ENCODE results near the gene ZNF652.

The ZNF652 gene

DNA sequence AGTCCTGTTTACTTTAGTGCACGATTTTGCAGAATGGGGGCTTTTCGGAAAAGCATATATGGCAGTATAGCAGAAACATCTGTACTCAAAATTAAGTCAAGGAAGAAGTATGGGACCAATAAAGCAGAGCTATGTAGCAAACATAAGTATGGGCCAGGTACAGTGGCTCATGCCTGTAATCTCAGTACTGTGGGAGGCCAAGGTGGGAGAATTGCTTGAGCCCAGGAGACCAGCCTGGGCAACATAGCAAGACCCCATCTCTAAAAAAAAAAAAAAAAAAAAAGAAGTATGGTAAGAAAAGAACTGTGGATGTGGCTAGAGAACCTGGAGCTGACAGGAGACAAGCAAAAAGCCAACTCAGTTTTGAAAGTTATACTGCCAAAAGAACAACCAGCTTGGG lies 36.1 kb downstream of the ZNF652 start:
- H4K20me1 ChIP-seq (ENCODE audit: control insufficient read depth, insufficient read depth, low read depth, low read length), result no peaks in the 10 kb centered on the region; the same call in 1 of the 2 replicates
- no peaks in the 10 kb centered on the region for H3K27me3 ChIP-seq (ENCODE audit: control insufficient read depth, low read length)

DNA sequence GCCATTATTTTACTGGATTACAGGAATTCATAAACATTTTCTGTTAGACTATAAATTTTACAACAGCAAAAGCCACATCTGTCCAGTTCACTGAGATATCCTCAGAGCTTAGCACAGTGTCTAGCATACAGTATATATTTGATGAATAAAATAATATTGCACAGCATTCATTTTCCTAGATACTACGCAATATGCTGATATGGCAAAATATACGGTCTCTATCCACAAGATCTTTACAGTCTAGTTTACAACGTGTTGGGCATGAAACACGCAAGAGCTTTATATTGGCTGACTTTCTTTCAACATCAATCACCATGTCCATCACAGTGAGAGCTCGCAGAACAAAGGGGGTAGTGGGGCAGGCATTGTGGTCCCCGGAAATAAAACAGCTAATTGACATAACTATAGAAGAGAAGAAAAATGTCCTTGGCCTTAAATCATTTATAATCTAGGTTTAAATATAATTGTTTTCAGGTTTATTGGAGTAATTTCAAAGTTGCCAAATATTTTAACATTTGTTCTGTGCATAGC lies 43.5 kb downstream of the ZNF652 start:
- Histone ChIP-seq H3K4me3 (ENCODE audit: low read length) (no peak overlapping the region), H3F3A (ENCODE audit: control insufficient read depth, insufficient read depth) (peaks cover 12% of the 10 kb centered on the region; the same call in 1 of the 2 replicates), H3K27ac (ENCODE audit: low read depth, low read length) (no peak overlapping the region), H3K9me3 (ENCODE audit: control insufficient read depth, insufficient read depth, low read length) (no peaks in the 10 kb centered on the region), H3K27me3 (ENCODE audit: control insufficient read depth, low read length) (no peaks in the 10 kb centered on the region), H3K79me2 (ENCODE audit: control insufficient read depth, low read length) (peaks cover 6% of the 10 kb centered on the region), H3K9me2 (replicated peaks; ENCODE audit: control insufficient read depth, low read length) (no peaks in the 10 kb centered on the region), H4K20me1 (ENCODE audit: control insufficient read depth, insufficient read depth, low read depth, low read length) (0 out of 2 replicates have a peak, but pooled peaks cover 2% of the 10 kb centered on the region), H3K36me3 (ENCODE audit: control insufficient read depth, low read length) (peaks cover 21% of the 10 kb centered on the region), H3K4me2 (ENCODE audit: low read length) (no peak overlapping the region), H3K4me1 (ENCODE audit: control insufficient read depth, low read length) (peaks cover 23% of the 10 kb centered on the region)
- TF ChIP-seq, protein P1, sequence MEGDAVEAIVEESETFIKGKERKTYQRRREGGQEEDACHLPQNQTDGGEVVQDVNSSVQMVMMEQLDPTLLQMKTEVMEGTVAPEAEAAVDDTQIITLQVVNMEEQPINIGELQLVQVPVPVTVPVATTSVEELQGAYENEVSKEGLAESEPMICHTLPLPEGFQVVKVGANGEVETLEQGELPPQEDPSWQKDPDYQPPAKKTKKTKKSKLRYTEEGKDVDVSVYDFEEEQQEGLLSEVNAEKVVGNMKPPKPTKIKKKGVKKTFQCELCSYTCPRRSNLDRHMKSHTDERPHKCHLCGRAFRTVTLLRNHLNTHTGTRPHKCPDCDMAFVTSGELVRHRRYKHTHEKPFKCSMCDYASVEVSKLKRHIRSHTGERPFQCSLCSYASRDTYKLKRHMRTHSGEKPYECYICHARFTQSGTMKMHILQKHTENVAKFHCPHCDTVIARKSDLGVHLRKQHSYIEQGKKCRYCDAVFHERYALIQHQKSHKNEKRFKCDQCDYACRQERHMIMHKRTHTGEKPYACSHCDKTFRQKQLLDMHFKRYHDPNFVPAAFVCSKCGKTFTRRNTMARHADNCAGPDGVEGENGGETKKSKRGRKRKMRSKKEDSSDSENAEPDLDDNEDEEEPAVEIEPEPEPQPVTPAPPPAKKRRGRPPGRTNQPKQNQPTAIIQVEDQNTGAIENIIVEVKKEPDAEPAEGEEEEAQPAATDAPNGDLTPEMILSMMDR (IDR thresholded peaks at IDR 0.05; ENCODE audit: low read depth, low read length, poor library complexity, severe bottlenecking), result no peak
- no peak for TF ChIP-seq EZH2phosphoT487 (IDR thresholded peaks at IDR 0.05; ENCODE audit: borderline replicate concordance, low read length)

More for the DNA sequence above, 36.1 kb downstream of the ZNF652 start:
- H3K36me3 ChIP-seq (ENCODE audit: control insufficient read depth, low read length), result no peaks in the 10 kb centered on the region
- no peak overlapping the region for H3K4me3 ChIP-seq (ENCODE audit: low read length)
- H3K4me2 ChIP-seq (ENCODE audit: low read length), result no peak overlapping the region
- H3K4me1 ChIP-seq (ENCODE audit: control insufficient read depth, low read length), result peaks cover 12% of the 10 kb centered on the region
- H3K79me2 ChIP-seq (ENCODE audit: control insufficient read depth, low read length), result peaks cover 68% of the 10 kb centered on the region
- H3K9me3 ChIP-seq (ENCODE audit: control insufficient read depth, insufficient read depth, low read length), result no peaks in the 10 kb centered on the region
- H3F3A ChIP-seq (ENCODE audit: control insufficient read depth, insufficient read depth), result 0 out of 2 replicates have a peak, but pooled peaks cover 3% of the 10 kb centered on the region
- H3K27ac ChIP-seq (ENCODE audit: low read depth, low read length), result no peak overlapping the region
- TF ChIP-seq EZH2phosphoT487 (IDR thresholded peaks at IDR 0.05; ENCODE audit: borderline replicate concordance, low read length), result no peak
- TF ChIP-seq, protein P1 (IDR thresholded peaks at IDR 0.05; ENCODE audit: low read depth, low read length, poor library complexity, severe bottlenecking), result no peak
- no peaks in the 10 kb centered on the region for H3K9me2 ChIP-seq (replicated peaks; ENCODE audit: control insufficient read depth, low read length)

DNA sequence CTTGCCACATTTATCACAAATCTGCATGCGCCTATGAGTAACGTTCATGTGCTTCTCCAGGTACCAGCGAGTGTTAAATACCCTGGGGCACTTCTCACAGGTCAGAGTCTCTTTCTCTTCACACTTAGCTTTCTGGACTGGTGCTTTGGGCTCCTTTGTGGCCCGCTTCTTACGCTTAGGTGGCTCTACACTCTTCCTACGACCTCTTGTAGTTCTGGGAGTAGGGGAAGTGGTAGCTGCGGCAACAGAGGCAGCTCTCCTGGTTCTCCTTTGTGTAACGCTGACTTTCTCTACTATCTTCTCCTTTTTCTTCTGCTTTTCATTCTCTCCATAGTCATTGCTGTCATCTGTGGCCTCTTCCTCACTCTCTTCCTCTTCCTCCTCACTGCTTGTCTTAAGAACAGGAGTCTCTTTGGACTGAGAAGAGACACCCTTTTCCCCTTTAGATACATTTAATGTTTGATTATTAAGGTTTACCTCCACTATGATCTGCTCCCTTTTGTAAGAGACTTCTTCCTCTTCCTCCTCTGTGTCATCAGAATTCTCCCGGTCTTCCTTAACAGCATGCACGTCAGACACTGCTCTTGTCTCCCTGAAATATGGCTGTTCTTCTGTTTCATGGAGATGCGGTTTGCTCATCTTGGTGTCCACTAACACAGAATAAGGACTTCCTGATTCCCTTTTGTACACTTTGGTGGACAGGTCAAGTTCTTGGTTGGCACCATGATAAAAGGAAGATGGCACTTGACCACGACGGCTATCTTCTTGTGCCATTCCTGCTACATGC lies 45.0 kb downstream of the ZNF652 start:
- TF ChIP-seq, protein P1 (IDR thresholded peaks at IDR 0.05; ENCODE audit: low read depth, low read length, poor library complexity, severe bottlenecking), result no peak
- no peak for TF ChIP-seq EZH2phosphoT487 (IDR thresholded peaks at IDR 0.05; ENCODE audit: borderline replicate concordance, low read length)
- Histone ChIP-seq H3K27me3 (ENCODE audit: control insufficient read depth, low read length) (no peaks in the 10 kb centered on the region), H3K4me2 (ENCODE audit: low read length) (peak overlapping the region; percentile 41), H3K4me1 (ENCODE audit: control insufficient read depth, low read length) (peaks cover 23% of the 10 kb centered on the region), H4K20me1 (ENCODE audit: control insufficient read depth, insufficient read depth, low read depth, low read length) (0 out of 2 replicates have a peak, but pooled peaks cover 2% of the 10 kb centered on the region), H3K4me3 (ENCODE audit: low read length) (no peak overlapping the region), H3K9me2 (replicated peaks; ENCODE audit: control insufficient read depth, low read length) (no peaks in the 10 kb centered on the region), H3F3A (ENCODE audit: control insufficient read depth, insufficient read depth) (peaks cover 12% of the 10 kb centered on the region; the same call in 1 of the 2 replicates), H3K36me3 (ENCODE audit: control insufficient read depth, low read length) (peaks cover 28% of the 10 kb centered on the region), H3K79me2 (ENCODE audit: control insufficient read depth, low read length) (no peaks in the 10 kb centered on the region), H3K27ac (ENCODE audit: low read depth, low read length) (peak overlapping the region; percentile 36), H3K9me3 (ENCODE audit: control insufficient read depth, insufficient read depth, low read length) (no peaks in the 10 kb centered on the region)
